GM21786 (cell line): ENCODE results near the gene THSD4.
"Not testable (repeated sequence)": the region's sequence is repeated elsewhere in the genome, so short reads cannot be mapped to it uniquely, and the experiment has no call there.

Experiments used
- ATAC-seq: cut with Tn5 transposase; IDR thresholded peaks from one replicate; pipeline ENCODE4 v1.9.1; 2021; ENCODE audit not compliant: unreplicated experiment

The THSD4 gene

DNA sequence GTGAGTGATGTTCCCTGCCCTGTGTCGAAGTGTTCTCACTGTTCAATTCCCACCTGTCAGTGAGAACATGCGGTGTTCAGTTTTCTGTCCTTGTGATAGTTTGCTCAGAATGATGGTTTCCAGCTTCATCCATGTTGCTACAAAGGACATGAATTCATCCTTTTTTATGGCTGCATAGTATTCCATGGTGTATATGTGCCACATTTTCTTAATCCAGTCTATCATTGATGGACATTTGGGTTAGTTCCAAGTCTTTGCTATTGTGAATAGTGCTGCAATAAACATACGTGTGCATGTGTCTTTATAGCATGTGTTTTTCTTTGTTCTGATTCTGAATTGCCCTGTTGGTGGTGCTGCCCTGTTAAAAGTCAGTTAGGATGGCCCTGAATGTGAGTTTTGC, 204.2 kb downstream of the THSD4 start:
- ATAC-seq: not testable (repeated sequence)

DNA sequence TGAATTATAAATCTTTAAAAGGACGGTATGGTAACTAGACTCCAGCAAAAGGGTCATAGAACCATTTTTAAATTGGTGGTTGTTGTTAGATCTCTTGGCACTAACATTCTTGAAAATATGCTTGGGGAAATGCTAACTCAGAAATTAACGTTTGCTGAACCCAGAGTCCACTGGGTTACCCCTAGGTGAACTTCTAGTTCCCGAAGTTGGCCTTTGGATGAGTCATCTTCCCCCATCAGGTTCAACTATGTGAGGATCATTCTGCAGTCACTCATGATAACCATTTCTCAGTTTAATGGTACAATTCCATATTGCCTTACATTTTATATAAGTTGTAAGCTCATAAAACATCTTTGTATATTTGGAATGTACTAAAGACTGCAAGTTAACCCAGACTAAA, 204.7 kb downstream of the THSD4 start:
- ATAC-seq: no peak

DNA sequence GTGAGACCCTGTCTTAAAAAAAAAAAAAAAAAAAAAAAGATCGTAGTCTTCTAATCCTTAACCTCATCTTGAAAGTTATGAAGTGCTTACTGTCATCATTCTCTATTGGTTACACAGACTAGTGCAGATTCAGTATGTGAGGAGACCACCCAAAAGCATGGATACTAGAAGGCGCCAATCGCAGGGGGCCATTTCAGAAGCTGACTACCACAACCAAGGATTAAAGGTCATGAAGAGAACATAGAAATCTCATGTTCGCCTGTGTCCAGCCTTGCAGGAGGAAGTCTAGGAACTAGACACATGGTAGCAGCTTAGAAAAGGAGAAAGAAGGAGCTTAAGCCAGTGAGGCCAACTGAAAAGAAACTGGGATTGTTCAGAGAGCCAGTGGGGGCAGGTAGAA, 207.8 kb downstream of the THSD4 start:
- ATAC-seq: no peak

DNA sequence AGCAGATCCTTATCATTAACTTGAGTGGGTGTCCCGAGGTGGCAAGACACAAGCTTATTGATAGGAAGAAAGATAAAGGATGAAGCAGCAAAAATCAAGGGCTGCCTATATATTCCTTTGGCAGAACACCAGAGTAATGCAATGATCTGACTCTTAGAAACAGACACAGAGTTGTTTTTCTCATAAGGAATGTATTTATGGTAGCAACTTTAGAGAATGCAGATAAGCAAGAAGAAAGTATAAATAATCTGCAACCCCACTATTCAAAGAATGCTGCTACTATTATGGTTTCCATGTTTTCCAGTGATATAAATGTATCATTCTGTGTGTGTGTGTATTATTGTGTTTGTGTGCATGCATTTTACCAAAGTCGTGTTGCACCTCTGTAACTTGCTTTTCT, 208.3 kb downstream of the THSD4 start:
- no peak for ATAC-seq

DNA sequence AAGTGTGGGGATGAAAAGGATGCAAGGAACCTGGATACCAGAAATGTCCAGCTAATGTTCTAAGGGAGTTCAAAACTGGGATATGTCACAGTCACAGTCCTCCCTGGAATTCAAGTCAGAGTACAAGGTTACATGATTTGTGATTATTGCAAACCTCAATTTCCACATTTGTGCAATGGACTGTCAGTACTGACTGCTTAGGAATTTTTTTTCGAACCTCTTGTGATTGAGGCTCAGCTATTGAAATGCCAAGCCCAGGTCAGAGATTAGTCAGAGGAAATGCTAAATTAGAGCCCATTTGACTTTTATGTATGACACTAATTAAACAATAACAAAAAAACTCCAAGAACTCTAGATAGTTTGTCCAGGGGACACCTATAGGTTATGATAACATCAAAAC, 210.2 kb downstream of the THSD4 start:
- no peak for ATAC-seq

DNA sequence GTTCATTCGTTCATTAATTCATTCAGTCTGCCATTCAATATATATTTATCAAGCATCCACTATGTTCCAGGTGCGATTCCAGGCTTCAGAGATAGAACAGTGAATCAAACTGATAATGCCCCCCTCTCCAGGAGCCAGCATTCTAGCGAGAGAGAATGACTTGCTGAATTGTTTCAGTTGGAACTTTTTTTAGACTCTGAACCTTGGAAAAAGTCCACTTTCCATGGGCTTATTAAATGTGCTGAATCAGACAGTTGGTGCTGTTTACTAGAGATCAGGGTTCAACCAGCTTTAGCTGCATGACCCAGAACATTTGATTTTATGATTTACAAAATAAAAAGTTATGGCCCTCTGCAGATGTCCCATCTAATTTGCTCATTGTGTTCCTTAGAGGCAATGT, 213.2 kb downstream of the THSD4 start:
- no peak for ATAC-seq

DNA sequence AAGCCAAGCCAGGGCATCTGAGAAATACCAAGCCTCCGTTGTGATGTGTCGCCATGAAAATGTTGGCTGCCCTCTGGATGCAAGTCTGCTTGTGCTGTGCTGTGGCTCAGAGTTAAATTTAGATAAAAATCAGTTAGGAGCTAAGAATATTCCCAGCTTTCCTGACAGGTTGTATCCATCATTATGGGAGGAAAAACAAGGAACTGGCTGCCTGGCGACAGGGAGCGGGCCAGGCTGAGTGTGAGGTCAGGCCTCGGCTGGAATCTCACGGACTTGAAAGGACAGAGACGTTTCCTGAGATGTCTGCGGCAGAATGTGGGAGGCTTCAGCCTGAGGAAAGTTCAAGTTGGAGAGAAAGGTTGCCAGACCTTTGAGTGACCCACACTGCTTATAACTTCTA, 213.8 kb downstream of the THSD4 start:
- ATAC-seq: no peak

DNA sequence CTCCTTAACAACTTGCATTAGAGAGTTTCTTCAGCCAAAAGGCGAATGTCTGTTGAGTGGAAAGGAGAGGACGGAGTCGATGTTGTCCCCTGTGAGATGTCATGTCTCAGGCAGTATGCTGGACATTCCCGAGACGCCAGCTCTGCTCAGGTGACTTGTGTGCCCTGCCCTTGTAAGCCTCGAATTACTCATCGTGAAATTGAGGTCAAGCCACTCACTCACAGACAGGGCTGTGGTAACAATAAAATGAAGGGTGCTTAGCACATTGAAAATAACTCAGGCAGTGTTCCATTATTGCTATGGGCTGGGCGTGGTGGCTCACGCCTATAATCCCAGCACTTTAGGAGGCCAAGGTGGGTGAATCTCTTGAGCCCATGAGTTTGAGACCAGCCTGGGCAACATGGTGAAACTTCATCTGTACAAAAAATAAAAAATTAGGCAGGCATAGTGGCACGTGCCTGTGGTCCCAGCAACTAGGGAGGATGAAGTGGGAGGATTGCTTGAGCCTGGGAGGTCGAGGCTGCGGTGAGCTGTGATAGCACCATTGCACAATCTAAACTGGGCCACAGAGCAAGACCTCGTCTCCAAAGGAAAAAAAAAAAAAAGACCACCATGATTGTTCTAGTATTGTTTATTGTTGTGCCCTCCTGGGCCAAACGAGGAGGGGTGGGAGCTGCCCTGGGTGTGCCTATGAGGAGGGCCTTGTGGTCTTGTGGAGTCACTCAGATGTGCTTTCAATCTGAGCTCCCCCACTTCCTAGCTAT, 214.4 kb downstream of the THSD4 start:
- ATAC-seq: no peak

DNA sequence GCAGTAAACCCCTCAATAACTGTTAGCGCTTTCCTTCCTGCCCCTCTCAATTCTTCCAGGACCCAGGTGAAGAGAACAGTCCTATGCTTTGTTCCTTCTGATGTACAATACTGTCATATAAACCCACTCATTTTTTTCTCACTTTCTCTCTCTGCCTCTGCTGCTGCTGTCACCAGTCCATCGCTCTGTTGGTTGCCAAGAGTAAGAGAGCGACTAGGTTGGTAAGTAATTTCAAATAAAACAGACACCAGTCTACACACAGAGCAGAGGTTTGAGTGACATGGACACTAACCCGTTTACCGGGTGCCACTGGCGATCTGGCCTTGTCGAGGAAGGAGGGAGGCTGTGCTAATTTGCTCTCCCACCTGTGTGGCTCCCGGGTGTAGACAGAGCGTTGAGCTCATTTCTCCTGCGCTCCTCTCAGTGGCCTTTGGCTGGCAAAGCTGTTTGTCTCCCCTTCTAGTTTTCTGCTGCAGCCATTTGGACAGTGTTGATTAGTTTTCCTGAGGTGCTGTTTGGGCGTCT, 215.4 kb downstream of the THSD4 start:
- no peak for ATAC-seq

DNA sequence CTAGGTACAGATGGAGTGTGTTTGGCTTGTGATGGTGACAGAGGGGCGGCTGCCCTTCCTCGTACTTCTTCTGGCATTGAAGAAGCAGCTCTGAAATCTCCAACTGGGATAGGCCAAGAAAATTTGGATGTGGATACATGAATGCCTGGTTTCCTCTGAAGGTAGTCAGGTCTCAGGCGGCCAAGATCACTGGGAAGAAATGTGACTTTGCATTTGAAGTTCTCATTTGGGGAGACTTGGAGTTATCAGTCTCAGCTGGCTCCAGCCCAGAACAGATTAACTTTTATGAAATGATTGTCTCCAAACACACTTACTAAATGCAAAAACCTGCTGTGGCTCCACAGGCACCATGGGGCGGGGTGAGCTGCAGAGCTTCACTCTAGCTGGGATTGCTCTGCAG, 215.9 kb downstream of the THSD4 start:
- ATAC-seq: no peak

DNA sequence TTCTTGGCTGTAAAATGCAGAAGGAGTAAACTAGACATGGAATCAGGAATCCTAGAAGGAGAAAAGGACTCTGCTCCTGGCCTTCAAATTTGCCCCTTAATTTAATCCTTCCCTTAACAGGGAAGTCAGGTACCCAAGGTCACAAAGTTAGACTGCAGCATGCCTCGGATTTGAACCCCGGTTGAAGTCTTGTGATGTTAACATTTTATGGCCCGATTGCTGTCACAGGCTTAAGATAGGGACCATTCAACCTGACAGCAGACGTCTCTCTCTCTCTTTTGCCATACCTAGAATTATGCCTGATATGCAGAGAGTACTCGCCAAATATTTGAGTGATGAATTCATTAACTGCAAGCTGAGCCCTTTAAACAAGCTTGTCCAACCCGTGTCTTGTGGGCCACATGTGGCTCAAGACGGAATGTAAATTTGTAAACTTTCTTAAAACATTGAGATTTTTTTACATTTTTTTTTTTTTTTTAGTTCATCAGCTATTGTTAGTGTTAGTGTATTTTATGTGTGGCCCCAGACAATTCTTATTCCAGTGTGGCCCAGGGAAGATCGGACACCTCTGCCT, 217.2 kb downstream of the THSD4 start:
- ATAC-seq: no peak

DNA sequence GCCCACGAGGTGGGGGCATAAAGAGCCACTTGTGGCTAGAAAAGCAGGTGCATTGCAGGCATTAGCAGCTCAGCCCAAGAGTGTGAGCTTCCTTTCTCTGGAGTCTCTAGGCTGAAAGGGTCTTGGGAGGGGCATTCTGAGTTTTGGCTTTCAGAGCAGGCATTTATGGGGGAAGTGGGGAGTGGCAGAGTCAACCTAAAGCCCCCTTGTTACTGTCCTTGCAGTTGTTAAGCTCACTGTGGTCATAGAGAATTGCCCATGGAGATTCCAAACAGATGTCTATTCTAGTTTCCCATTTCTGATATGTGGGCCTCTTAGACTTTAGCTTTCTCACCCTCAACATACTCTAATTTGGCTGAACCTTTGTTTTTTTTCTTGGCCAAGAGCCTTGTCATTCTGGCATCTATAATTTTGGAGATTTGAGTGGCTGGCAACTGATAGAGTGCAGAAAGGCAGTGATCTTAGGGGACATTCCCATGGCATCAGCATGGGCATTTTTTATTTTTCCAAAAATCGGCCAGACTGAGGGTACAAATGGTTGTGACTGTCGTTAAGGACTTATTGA, 217.9 kb downstream of the THSD4 start:
- no peak for ATAC-seq

DNA sequence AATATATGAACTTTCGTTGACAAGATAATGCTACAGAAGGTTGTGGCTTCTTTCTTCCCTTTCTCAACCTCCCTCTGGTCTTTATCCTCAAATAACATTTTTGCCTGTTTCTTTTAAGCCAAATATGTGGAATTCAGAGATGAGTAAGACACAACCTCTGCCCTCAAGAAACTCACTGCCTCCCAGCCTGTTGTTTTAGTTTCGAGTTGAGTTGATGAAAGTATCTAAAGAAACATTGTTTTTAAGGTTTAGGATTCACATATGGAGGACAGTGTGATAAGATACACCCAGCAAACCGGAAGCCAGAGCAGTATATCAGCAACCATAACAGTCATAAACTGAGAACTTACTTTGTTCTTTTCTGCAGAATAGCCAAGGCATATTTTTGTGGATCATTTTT, 218.6 kb downstream of the THSD4 start:
- ATAC-seq: no peak

DNA sequence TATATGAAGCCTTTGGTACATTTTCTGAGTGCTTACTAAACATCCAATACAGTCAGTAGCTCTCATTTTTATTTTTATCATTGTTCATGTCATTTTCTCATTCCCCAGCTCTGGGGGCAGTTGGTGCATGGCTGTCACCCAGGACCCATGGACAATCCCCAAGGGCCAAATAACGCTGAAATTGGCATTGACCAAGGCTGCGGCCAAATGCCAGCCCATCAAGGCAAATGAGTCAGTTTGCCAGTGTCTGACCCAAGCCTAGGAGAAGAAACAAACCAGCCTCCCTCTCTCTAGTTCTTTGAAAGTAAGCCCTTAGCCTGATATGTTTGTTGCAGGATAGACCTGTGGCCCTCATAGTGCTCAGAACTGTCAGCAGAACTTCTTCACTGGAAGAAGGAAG, 219.2 kb downstream of the THSD4 start:
- ATAC-seq: no peak

DNA sequence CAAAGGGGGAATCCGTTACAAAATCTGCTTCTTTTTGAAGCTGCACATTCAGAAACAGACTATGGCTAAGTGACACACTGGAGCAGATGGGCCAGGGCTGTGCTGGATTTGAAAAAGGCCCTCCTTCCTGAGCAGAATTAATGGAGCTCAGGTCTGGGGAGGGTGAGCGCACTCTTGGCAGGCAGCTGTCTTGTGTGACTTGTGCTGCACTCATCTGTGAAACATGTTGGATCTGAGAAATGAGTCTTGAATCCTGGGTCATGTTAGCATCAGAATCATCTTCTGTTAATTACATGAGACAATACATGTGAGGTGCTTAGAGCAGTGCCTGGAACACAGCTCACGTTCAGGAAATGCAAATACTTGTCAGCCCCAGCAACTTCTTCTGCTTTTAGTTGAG, 219.6 kb downstream of the THSD4 start:
- no peak for ATAC-seq

DNA sequence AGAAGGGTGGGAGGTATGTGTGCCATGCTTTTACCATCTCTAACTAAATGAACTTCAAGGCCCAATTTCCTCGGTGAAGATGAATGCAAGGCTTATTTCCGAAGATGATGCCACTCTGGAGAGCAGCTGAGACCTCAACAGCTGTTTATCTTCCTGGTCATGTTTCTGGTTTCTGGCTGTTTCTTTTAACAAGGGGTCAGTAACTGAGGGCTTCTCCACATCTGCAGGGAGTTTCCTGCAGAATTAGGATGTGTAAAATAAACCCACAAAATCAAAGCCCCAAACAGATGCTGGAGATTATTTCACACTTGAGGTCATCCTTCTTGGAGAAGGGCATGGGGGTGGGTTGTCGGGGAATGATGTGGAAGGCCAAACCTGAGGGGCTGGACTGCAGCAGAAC, 220.3 kb downstream of the THSD4 start:
- no peak for ATAC-seq

DNA sequence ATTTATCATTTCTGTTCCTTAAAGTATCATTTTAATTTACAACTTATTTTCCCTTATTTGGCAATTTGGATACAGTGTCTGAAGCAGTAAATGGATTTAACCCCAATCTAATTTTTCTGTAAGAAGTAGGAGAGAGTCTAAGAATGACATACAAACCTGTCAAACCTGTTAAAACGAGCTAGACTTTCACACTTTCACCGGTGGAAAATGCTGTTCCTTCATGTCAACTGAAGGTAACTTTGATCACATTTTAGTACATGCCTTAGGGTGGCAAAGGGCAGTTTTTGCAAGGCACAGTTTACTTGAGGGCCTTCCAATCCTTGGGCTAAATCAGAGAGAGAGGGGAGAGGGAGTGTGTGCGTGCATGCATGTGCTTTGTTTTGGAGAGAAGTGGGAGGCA, 221.4 kb downstream of the THSD4 start:
- no peak for ATAC-seq

DNA sequence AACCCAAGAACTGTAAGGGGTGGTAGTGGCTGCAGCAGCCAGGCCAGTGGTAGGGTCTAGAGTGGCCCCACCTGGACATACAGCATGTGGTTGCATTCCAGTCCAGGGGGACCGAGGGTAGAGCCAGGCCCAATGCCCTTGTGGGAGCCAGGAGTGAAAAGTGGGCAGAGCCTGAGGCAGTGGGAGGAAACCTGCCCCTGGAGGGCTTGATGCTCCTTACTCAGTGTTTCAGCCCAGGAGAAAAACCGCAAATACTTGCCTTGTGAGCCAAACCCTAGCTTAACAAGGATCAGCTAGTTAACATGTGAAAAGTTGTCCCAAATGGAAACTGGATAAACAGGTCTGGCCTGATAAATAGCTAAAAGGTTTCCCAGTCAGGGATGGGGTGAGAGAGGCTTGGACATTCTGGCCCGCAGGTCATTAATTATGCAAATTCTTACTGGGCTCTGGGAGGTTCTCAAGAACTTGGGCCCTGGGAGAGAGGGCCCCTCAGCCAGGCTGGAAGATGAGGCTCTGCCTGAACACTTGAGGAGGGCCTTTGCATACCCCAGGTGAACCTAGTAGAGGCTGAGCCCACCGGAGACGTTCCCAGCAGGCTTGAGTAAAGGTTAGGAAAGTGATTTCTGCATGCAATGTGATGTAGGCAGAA, 222.1 kb downstream of the THSD4 start:
- no peak for ATAC-seq

DNA sequence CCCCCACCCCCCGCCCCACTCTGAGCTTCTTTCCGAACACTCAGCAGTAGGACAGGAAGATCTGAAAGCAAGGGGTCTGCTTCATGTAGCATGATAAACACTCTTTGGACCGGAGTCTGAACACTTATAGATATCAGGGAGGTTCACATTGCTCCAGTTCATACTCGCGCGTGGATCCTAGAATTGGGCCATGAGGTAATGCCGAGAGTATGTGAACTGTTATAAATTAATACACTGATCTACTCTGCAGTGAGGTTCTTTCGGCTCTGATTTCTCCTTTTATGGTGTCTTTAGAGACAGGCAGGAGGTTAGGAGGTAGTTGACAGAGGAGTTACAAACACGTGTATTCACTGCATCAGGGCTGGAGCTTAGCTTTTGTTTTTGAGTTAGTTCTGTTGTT, 223.0 kb downstream of the THSD4 start:
- ATAC-seq: no peak

DNA sequence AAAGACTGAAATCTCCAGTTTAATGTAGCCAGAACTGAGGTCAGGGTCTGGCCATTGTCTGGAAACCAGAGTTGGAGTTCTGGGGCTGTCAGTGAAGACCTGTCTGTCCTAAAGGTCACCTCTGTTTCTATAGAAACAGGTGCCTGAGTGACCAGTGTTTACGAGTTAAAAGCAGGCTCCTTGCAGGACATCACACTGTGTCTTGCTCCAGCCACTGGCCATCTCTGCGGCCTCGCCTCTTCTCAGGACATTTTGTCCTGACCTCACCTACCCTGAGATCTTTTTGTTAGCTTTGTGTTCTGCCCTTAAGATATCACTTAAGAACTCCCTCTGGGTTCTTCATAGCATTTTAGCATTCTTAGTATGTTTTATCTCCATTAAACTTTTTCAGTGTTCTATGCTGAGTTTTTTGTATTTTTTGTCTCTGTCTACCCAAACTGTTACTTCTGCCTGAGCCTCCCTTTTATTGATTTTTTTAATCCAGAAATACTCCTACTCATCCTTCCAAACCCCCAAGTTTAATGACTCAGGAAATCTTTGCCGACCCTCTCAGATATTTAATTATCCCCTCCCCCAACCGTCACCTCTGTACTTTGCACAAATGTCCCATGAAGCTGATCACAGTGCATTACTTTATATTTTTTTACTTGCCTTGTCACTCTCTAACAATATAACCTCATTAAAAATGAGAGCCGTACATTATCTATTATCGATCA, 223.7 kb downstream of the THSD4 start:
- ATAC-seq: no peak

DNA sequence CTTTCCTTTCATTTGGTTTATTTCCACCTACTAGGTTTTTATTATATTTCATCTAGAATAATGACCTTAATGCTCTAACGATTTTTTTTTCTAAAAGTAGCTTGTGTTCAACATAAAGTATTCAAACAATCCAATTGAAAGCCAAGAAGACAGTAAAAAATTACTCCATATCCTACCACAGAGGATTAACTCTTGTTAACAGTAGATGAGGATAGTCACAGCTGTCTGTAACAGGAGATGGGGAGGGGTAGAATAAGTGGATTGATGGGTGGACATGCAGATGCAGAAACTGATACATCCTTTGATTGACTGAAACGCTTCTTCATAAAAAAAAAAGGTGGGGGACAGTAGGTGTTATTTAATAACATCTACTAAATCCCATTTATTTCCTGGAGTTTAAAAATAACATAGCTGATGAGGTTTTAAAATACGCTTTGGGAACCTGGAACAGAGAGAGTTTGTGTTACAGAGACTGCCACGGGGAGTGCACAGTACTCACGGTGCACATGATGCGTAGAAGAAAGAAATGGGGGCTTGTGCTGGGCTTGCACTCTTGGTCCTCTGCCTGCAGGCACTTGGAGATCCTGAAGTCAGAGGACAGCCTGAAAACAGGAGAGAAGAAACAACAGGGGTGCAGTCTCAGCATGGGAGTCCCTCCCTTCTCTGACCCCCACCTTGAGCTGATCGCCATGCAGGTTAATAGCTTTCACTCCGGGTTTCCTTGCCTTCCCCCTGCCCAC, 226.7 kb downstream of the THSD4 start:
- ATAC-seq: no peak
